Stimulated activated memory B cell treated with anti-CD40 and anti-IgM and Interleukin-4, amounts not matched to agents 10 μg/mL and 1 μg/mL and 100 μg/mL, for 72 hours (primary cell): ENCODE measurements around the gene CAMP.
A peak's percentile ranks its signal among the peaks of the same experiment; 100 is the strongest.

Experiments used
- ATAC-seq: fragments of 150-1000 bp; cut with Tn5 transposase; 2 replicates; pipeline ENCODE4 v1.10.0; 2021
- H3K27ac Mint-ChIP-seq: one replicate; pipeline ENCODE4 v1.8.0; 2022; ENCODE audit warnings: mild to moderate bottlenecking, mixed read lengths
- H3K27me3 Mint-ChIP-seq: one replicate; pipeline ENCODE4 v1.8.0; 2022; ENCODE audit warnings: mixed read lengths
- H3K36me3 Mint-ChIP-seq: one replicate; pipeline ENCODE4 v1.8.0; 2022; ENCODE audit warnings: mixed read lengths
- H3K4me1 Mint-ChIP-seq: one replicate; pipeline ENCODE4 v1.8.0; 2022; ENCODE audit warnings: mixed read lengths
- H3K4me3 Mint-ChIP-seq: one replicate; pipeline ENCODE4 v1.8.0; 2022; ENCODE audit warnings: mild to moderate bottlenecking, moderate library complexity, mixed read lengths
- H3K9me3 Mint-ChIP-seq: one replicate; pipeline ENCODE4 v1.8.0; 2022; ENCODE audit warnings: mixed read lengths

The CAMP gene

DNA sequence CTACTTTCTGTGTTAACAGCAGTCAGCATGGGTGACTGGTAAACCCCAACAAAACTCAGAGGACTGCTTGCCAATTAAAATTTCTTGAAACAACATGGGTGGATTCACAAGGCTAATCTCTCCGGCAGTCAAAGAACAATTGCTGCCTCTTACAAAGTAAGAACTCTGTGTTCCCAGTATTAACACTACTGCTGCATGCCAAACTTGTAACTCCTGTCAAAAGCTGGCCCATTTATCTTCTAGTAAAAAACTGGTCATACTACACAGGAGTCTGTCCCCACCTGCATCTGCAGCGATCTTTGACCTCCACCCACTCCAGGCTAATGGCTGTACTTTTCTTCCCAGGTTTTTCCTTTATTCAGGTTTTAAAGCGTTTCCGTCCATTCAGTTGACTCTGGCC lies 8.9 kb downstream of the CAMP start:
- Mint-ChIP-seq H3K27me3 (no peaks in the 10 kb centered on the region), H3K36me3 (no peaks in the 10 kb centered on the region), H3K4me3 (no peak overlapping the region), H3K27ac (peak overlapping the region; percentile 57), H3K9me3 (no peaks in the 10 kb centered on the region), H3K4me1 (peaks cover 39% of the 10 kb centered on the region)
- no peak for ATAC-seq

DNA sequence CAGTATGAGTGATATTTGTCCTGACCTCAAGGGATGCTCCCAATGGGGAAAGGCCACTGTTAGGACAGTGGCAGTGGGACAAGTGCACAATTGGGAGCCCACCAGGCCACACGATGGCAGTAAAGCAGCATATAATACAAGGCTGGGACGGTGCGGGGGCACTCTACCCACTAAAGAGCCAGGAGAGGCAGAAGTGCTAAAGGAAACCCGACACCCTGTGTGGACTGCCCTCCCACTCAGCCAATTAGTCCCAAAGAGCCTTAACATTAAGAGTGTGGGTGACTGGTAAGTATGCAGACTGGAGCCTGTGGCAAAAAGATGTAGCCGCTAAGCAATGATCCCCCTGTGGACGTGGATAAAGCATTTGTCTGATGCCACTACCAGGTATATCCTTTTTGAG lies 9.4 kb downstream of the CAMP start:
- Mint-ChIP-seq H3K27ac (peak overlapping the region; percentile 57), H3K36me3 (no peaks in the 10 kb centered on the region), H3K9me3 (no peaks in the 10 kb centered on the region), H3K27me3 (no peaks in the 10 kb centered on the region), H3K4me1 (peaks cover 36% of the 10 kb centered on the region), H3K4me3 (peak overlapping the region; percentile 61)
- ATAC-seq: peak; percentile 93

DNA sequence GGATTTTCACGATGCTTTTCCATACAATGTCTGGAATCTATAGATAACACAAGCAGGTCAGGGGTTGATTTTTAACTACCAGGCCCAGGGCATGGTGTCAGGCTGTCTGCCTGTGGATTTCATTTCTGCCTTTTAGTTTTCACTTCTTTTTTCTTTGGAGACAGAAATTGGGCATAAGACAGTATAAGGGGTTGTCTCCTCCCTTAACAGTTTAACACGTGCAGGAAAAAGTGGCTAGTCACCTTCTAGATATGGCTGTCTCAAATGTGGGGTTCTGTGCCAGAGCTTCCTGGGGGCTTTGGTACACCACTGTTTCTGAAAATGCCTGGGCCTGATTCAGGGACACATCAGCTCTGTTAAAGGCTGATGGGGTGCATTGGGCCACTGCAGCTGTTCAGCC lies 10.2 kb downstream of the CAMP start:
- no peaks in the 10 kb centered on the region for H3K9me3 Mint-ChIP-seq
- peak overlapping the region; percentile 57 for H3K27ac Mint-ChIP-seq
- H3K27me3 Mint-ChIP-seq: no peaks in the 10 kb centered on the region
- H3K36me3 Mint-ChIP-seq: no peaks in the 10 kb centered on the region
- H3K4me1 Mint-ChIP-seq: peaks cover 36% of the 10 kb centered on the region
- peak; percentile 61 for ATAC-seq
- peak overlapping the region; percentile 18 for H3K4me3 Mint-ChIP-seq

DNA sequence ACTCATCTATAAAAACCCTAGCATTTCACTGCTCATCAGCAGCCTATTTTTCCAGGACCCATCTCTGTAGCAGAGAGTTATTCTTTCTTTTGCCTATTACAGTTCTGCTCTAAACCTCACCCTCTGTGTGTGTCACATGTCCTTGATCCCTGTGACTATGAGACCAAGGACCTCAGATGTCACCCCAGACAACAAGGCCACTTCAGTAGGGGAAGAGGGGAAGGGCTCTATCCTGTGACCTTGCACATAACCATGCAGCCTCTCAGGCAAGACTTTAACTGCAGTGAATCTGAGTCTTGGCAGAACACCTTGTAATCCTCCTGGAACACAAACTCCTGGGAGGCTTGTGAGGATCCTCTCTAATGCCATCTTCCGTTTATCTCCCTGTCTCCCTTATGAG lies 13.2 kb downstream of the CAMP start:
- Mint-ChIP-seq H3K4me1 (peaks cover 42% of the 10 kb centered on the region), H3K27ac (peak overlapping the region; percentile 22), H3K9me3 (no peaks in the 10 kb centered on the region), H3K4me3 (no peak overlapping the region), H3K27me3 (no peaks in the 10 kb centered on the region), H3K36me3 (no peaks in the 10 kb centered on the region)
- no peak for ATAC-seq

DNA sequence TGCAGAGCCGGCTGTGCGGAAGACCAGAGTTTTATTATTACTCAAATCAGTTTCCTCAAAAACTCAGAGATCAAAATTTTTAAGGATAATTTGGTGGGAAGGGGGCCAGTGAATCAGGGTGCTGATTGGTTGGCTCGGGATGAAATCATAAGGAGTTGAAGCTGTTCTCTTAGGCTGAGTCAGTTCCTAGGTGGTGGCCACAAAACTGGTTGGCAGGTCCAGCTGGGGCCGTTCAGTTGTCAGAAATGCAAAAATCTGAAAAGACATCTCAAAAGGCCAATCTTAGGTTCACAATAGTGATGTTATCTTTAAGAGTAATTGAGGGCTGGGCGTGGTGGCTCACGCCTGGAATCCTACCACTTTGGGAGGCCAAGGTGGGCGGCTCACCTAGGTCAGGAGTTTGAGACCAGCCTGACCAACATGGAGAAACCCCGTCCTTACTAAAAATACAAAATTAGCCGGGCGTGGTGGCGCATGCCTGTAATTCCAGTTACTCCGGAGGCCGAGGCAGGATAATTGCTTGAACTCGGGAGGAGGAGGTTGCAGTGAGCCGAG lies 15.3 kb downstream of the CAMP start:
- no peaks in the 10 kb centered on the region for H3K27me3 Mint-ChIP-seq

DNA sequence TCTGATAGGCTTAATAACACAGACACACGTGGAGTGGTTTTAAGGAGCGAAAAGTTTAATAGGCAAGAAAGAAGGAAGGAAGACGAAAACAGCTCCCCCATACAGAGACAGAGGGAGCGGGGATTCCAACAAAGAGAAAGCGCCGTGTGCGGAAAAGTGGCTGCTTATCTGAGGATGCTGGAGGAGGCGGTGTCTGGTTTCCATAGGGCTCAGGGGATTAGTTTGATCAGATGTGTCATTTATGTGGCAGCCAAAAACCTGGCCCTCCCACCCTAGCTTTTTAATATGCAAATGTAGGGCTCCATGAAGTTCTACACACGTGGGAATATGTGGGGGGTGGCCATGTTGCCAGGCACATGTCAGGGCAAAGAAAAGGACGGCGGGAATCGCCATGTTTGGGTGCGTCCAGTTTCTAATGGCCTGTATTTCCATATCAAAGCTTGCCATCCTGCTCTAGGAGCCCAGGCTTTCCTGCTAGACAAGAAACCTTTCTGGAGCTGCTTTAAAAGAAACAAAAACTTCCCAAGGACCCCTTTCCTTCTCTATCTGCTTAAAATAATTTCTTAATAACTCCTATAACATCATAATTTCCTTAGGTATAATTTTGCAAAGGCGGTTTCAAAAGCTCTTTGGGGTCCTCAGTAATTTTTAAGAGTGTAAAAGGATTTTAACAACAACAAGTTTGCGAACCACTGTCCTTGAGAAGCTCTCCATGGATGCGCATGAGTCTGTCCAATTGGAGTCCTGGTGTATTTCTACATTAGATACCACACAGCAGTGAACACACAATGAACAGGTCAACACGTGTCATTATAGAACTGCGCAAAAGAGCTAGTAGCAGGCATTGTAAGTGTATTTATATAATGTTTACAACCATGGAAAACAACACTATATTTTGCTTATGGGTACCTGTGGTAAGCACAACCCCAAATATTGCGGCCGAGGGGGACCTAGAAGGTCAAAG lies 17.0 kb downstream of the CAMP start:
- Mint-ChIP-seq H3K36me3 (peaks cover 2% of the 10 kb centered on the region), H3K4me3 (peak overlapping the region; percentile 81), H3K9me3 (no peaks in the 10 kb centered on the region), H3K27me3 (no peaks in the 10 kb centered on the region), H3K27ac (peak overlapping the region; percentile 89), H3K4me1 (peaks cover 17% of the 10 kb centered on the region)
- ATAC-seq: no peak

More for the DNA sequence above, 15.3 kb downstream of the CAMP start:
- H3K4me3 Mint-ChIP-seq: no peak overlapping the region
- H3K36me3 Mint-ChIP-seq: no peaks in the 10 kb centered on the region
- peaks cover 21% of the 10 kb centered on the region for H3K4me1 Mint-ChIP-seq
- no peak overlapping the region for H3K27ac Mint-ChIP-seq
- no peak for ATAC-seq
- no peaks in the 10 kb centered on the region for H3K9me3 Mint-ChIP-seq

DNA sequence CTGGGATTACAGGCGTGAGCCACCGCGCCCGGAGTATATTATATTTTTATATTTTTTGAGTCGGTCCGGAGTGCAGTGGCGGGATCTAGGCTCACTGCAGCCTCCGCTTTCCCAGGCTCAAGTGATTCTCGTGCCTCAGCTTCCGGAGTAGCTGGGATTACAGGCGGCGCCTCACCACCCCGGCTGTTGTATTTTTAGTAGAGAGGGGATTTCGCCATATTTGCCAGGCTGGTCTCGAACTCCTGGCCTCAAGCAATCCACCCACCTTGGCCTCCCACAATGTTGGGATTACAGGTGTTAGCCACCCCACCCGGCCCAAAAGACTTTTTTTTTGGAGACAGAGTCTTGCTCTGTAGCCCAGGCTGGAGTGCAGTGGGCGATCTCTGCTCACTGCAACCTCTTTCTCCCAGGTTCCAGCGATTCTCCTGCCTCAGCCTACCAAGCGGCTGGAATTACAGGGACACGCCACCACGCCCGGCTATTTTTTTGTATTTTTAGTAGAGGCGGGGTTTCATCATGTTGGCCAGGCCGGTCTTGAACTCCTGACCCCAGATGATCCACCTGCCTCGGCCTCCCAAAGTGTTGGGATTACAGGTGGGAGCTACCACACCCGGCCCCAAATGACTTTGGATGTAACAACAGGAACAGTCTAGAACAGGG lies 18.6 kb downstream of the CAMP start:
- ATAC-seq: no peak
- Mint-ChIP-seq H3K27ac (peak overlapping the region; percentile 89), H3K4me3 (peak overlapping the region; percentile 81), H3K4me1 (peaks cover 22% of the 10 kb centered on the region), H3K9me3 (no peaks in the 10 kb centered on the region), H3K27me3 (no peaks in the 10 kb centered on the region), H3K36me3 (peaks cover 5% of the 10 kb centered on the region)

DNA sequence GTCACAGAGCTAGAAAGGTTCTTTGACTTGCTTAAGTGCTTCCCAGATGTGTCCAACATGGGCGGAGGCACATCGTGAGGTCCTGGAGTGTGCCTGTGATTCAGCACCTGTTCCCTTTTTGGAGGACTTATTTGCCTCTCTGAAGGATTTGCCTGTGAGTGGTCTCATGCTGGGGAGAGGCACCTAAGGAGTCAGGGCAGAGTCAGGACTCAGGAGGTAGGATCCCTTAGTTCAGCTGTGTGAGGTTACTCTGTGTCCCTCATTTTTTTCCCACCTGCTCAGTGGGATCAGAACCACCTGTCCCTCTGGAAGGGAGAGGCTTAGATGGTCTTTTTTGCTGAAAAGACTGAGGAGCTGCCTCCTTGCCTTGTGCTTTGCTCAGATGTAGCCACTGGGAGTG lies 20.6 kb downstream of the CAMP start:
- Mint-ChIP-seq H3K27ac (peak overlapping the region; percentile 51), H3K36me3 (peaks cover 11% of the 10 kb centered on the region), H3K27me3 (no peaks in the 10 kb centered on the region), H3K4me3 (no peak overlapping the region), H3K9me3 (no peaks in the 10 kb centered on the region), H3K4me1 (peaks cover 27% of the 10 kb centered on the region)
- ATAC-seq: no peak

DNA sequence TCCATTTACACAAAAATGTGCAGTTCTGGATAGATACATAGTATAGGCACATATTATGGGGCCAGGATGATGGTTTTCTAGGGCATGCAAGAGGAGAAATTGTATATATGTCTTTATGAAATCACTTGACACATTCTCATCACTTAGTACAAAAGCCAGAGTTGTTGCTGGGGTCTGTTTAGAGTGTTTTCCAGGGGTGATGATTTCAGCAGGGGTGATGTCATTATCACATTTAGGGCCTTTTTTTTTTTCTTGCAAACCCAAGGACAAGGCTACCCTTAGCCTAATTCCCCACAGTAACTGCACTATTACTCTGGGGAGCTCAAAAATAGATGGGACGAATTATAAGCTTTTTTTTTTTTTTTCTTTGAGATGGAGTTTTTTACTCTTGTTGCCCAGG lies 21.2 kb downstream of the CAMP start:
- H3K27ac Mint-ChIP-seq: peak overlapping the region; percentile 51
- H3K27me3 Mint-ChIP-seq: no peaks in the 10 kb centered on the region
- H3K4me1 Mint-ChIP-seq: peaks cover 27% of the 10 kb centered on the region
- H3K9me3 Mint-ChIP-seq: no peaks in the 10 kb centered on the region
- H3K4me3 Mint-ChIP-seq: no peak overlapping the region
- no peak for ATAC-seq
- peaks cover 11% of the 10 kb centered on the region for H3K36me3 Mint-ChIP-seq

DNA sequence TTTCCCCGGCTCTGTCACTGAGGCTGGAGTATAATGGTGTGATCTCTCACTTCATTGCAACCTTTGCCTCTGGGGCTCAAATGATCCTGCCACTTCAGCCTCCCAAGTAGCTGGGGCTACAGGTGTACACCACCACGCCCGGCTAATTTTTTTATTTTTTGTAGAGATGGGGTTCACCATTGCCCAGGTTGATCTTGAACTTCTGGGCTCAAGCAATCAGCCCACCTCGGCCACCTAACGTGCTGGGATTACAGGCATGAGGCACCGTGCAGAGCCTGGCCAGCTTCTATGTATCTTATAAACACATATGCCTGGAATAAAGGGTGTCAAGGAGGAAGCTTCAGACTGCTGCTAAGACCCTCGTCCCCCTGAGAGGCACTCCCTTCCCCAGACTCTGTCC lies 21.8 kb downstream of the CAMP start:
- ATAC-seq: no peak
- no peaks in the 10 kb centered on the region for H3K27me3 Mint-ChIP-seq
- H3K27ac Mint-ChIP-seq: no peak overlapping the region
- H3K4me3 Mint-ChIP-seq: no peak overlapping the region
- peaks cover 20% of the 10 kb centered on the region for H3K4me1 Mint-ChIP-seq
- no peaks in the 10 kb centered on the region for H3K9me3 Mint-ChIP-seq
- H3K36me3 Mint-ChIP-seq: peaks cover 12% of the 10 kb centered on the region

DNA sequence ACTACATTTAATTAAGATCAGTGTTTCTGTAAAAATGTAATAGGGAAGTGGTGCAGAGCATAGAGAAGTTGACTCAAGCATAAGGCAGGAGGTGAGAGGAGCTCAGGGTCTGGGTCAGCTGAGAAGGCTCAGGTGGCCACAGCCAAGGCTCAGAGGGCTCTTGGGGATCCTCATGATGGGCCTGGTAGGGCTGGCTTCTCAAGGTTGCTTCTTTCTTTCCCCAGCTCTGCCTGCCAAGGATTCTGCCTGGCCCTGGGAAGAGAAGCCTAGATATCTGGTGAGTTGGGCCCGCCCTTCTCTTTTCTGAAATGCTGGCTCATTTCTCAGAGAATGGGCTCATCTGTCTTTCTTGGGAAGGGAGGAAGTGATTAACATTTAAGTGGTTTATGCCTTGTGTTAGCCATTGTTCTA lies 24.1 kb downstream of the CAMP start:
- ATAC-seq: peak; percentile 57
- H3K9me3 Mint-ChIP-seq: no peaks in the 10 kb centered on the region
- H3K36me3 Mint-ChIP-seq: peaks cover 24% of the 10 kb centered on the region
- H3K4me3 Mint-ChIP-seq: no peak overlapping the region
- peaks cover 20% of the 10 kb centered on the region for H3K4me1 Mint-ChIP-seq
- H3K27ac Mint-ChIP-seq: peak overlapping the region; percentile 74
- no peaks in the 10 kb centered on the region for H3K27me3 Mint-ChIP-seq

DNA sequence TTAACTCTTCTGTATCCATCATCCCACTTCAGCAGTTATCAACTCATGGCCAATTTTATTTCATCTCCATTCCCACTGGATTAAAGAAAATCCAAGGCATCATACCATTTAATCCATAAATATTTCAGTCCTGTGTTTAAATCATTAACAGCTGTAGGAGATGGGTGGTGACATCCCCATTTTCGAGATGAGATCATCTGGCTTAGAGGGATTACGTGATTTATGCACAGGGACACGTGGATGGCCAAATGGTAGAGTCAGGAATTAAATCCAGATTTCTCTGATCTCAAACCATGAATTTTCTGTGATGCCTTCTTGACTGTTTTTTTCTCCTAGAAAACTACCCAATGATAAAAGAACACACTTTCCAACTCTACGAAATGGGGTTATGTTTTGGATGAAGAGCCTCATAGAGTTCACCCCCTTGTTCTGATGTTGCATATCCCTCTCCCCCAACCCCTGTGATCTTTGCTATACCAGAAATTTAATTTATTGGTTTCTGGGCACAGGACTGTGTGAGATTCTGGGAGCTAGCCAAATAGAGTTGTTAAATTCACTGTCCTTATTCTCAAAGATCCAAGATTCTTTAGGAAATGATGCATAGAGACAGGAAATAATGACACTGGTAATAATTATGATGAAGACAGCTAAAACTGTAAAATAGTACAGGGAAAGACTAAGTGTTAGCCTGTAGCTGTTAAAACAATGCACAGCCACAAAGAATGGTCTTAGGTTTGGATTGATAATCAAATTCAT lies 25.0 kb downstream of the CAMP start:
- Mint-ChIP-seq H3K9me3 (no peaks in the 10 kb centered on the region), H3K4me3 (no peak overlapping the region), H3K36me3 (peaks cover 24% of the 10 kb centered on the region), H3K27ac (peak overlapping the region; percentile 74), H3K4me1 (peaks cover 20% of the 10 kb centered on the region), H3K27me3 (no peaks in the 10 kb centered on the region)
- no peak for ATAC-seq

DNA sequence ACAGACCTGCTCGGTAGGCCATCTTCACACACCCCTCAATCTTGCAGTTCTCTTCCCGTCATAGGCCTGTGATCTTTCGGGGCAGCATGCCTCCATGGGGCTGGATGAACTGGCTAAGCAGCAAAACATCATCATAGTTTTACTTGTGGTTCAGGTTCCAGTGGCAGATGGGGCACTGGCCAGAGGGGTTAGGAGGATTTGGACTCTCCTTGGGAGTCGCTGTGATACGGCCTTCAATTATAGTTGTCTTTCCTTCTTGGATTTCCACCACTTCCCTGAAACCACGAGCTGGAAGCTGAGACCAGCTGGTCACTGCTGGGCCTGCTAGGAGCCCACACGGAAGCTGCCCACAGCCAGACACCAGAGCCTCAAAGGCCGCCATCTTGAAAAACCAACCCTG lies 33.3 kb downstream of the CAMP start:
- Mint-ChIP-seq H3K4me3 (no peak overlapping the region), H3K36me3 (peaks cover 67% of the 10 kb centered on the region), H3K27me3 (no peaks in the 10 kb centered on the region), H3K4me1 (peaks cover 7% of the 10 kb centered on the region), H3K27ac (peak overlapping the region; percentile 40), H3K9me3 (peaks cover 4% of the 10 kb centered on the region)
- no peak for ATAC-seq

DNA sequence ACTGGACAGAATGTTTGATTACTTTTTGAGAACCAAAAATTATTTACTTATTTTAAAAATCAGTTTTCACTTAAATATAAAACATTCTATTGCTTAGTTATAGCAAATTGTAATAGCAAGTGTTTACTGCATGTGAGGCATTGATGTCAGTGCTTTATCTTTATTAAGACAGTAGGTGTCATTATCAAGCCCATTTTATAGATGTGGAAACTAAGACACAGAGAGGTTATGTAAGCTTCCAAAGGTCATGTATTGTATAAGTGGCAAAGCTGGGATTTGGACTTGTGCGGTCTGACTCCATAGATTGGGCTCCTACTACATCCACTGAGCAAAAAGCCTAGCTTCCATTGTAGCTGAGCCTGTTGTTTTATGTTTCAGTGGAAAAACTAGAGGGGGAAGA lies 35.2 kb downstream of the CAMP start:
- H3K4me1 Mint-ChIP-seq: peaks cover 7% of the 10 kb centered on the region
- H3K4me3 Mint-ChIP-seq: no peak overlapping the region
- no peak for ATAC-seq
- H3K36me3 Mint-ChIP-seq: peaks cover 82% of the 10 kb centered on the region
- H3K27me3 Mint-ChIP-seq: no peaks in the 10 kb centered on the region
- H3K9me3 Mint-ChIP-seq: peaks cover 4% of the 10 kb centered on the region
- no peak overlapping the region for H3K27ac Mint-ChIP-seq

DNA sequence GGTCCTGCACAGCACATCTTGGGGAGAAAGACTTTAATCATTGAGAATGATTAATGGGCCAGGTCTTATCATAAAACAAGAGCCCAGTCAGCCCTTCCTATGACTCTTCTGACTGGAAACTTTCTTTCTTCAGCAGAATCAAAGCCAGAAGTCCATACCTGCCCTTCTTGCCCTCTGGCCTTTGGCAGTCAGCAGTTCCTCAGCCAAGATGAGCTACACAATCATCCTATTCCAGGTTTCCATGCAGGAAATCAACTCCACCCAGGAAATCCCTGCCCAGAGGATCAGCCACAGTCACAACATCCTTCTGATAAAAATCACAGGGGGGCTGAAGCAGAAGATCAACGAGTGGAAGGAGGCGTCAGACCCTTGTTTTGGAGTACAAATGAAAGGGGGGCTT lies 44.5 kb downstream of the CAMP start:
- H3K4me1 Mint-ChIP-seq: peaks cover 14% of the 10 kb centered on the region
- no peak for ATAC-seq

More for the DNA sequence above, 44.5 kb downstream of the CAMP start:
- no peaks in the 10 kb centered on the region for H3K27me3 Mint-ChIP-seq
- H3K27ac Mint-ChIP-seq: peak overlapping the region; percentile 82
- H3K4me3 Mint-ChIP-seq: no peak overlapping the region
- no peaks in the 10 kb centered on the region for H3K9me3 Mint-ChIP-seq
- peaks cover 53% of the 10 kb centered on the region for H3K36me3 Mint-ChIP-seq
